ENCODE measurements around the gene OR8S1.

- TF ChIP-seq REST (IDR thresholded peaks at IDR 0.05; ENCODE audit: insufficient read depth in 1 of 2, low read depth in 2 of 2, low read length in 2 of 2) (no peak), TAF1 (IDR thresholded peaks at IDR 0.05; ENCODE audit: borderline replicate concordance, insufficient read depth, low read length) (no peak), POLR2AphosphoS5 (IDR thresholded peaks at IDR 0.05; ENCODE audit: low read depth, low read length) (no peak)
These were observed 42.3 kb downstream of the OR8S1 start for GRCh38 chr12:48567731-48568130.

All from PFSK-1 (cell line).